NOMO-1 treated with DMSO at 0.1 percent for 48 hours (cell line): Measurements from ENCODE around the gene PRELID3B.
A peak's percentile ranks its signal among the peaks of the same experiment; 100 is the strongest.

ENCODE experiments used
- DNase-seq: peaks from one replicate; lab custom pipeline; 2025; ENCODE audit not compliant: unreplicated experiment; lab: John Stamatoyannopoulos, UW

Gene PRELID3B

DNA sequence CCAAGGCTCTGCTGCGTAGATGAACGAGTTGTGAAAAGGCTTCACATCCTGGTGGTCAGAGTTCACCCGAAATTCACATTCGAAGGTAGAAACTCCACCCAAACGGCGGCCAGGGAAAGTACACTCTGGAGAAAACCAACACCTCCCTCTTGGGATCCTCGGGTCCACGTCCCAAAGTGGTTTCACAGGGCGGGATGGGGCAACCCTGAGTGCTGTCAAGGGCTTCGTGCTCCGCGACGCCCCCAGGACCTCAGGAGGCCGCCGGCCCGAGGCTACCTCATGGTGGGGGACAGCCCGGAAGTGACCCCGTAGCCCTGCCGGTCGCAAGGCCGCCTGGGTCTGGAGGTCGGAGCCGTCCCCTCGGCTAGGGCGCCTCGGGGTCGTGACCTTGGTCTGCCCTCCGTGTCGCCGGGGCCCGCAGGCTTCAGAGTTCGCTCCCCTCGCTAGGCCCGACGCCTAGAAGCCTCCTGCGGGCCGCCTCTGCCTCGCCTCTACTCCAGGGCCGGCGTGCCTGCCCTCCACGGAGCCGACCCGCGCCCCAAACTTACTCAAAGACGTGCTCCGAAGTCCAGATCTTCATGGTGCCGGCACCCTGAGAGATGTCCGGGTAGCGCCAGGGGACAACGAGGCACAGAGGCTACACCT is at the start of gene PRELID3B:
Gene PRELID3B, minus strand, starts transcription at position 636 of the 645 bp plus-strand sequence. Its CDS starts 56 bp downstream, at position 580.
- DNase-seq: peak; percentile 49

DNA sequence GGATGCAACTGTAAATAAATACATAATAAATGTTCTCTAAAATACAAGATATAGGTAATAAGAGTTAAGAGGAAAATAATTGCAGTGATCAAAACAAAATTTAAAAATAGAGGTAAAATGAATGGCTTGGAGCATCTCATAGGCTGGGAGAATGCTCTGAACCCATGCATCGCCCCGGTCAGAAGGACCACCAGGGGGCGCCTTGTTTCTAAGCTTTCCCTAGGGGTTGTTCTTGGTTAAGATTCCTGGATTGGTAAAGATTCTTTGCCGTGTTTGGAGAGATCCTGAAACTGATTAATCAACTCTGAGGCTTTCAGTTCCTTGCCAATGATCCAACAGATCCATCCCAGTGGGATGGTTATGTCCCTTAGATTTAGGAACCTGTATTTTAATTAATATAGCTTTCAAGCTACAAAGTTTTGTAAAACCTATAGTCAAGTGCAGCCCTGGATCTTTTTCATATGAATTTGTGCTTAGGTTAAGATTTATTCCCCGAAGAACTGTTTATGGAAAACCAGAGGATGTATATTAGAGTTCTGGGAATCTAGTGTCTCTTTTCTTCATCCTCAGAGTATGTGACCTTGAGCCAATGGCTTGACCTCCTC is 45.3 kb upstream of the PRELID3B start:
- peak; percentile 55 for DNase-seq

DNA sequence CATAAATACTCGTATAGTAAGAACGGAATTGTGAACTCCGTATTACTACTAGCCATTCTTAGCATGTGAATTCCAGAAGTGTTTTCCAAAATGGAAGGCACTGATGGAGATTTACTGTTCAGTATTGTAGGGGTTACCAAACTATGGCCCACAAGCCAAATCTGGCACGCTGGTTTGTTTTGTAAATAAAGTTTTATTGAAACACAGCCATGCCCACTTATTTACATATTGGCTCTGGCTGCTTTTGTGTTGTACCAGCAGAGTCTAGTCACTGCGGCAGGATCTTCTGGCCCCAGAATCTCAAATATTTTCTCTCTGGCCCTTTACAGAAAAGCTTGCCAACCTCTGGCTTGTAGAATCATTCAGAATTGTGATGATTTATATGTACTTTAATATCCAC is 44.3 kb upstream of the PRELID3B start:
- no peak for DNase-seq

DNA sequence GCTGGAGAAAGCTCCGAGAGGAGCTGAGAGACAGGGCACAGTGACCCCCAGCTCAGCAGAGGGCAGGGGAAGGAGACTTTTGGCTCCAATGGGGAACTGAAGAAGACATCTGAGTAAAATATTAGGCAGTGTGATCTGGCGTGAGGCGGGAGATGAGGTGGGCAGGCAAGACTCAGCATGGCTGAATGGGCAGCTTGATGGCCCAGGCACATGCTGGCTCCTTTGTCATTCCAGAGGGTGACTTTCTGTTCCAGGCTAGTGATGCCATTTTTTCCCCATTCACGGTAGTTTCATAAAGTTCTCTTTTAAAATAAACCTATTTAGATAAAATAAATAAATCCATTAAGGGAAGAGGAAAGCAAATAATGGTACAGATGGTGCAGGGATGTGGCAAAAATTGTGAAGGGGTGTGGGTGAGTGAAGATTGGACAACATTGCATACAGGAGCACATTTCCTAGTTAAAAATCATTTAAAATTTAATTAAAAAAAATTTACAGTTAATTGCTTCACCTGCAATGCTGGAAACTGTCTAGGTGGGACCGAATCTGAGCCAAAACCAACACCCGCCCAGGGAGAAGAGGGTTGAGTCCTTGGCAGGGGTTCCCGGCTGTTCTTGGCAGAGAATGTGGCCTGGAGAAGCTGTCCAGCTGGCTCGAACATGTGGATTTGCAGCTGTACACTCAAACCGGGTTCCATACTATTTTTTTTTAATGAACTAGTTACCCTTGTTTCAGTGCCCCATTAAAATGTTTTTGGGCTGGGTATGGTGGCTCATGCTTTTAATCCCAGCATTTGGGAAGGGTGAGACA is 41.7 kb upstream of the PRELID3B start:
- no peak for DNase-seq

DNA sequence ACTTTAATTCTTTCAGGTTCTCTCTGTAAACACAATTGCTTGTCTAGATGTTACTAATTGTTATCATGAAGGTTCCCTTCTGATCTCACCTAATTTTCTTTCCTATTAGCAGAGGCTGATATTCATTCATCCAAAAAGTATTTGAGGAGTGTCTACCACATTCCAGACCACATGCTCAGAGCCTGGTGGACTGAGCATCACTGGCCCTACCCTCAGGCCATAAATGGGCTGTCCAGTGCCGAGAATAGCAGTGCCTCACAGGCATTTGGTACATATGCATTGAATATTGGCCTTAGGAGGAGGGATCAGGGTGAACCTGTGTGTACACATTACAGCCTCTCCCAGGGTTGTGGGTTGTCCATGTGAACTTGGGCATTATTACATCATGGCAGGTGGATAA is 40.4 kb upstream of the PRELID3B start:
- no peak for DNase-seq

DNA sequence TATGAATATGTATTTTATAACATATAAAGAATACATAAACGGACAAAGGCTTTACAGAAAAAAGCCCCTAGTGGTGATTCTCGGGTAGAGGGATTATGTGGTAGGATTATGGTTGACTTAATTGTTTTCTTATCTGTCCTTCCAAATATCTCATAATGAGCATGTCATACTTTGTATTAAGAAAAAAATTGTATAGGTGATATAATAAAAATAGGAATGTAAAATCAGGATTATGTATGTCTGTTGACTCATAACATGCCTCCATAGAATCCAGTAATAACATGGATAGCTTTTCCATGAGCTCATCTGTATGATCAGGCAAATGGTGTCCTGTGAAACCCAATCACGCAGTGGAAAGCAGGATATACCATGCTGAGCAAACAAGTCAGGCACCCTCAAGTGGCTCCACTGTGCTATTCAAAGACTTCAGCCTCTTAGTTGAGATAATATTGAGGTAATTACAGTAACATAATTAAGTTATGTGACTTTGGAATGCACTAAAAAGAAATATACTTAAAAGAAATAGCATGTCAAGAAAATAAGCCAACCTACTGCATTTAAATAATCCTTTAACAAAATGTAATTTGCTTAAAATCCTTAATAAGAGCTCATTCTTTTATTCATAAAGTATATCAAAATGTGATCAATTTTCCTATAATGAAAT is 39.6 kb upstream of the PRELID3B start:
- DNase-seq: no peak

DNA sequence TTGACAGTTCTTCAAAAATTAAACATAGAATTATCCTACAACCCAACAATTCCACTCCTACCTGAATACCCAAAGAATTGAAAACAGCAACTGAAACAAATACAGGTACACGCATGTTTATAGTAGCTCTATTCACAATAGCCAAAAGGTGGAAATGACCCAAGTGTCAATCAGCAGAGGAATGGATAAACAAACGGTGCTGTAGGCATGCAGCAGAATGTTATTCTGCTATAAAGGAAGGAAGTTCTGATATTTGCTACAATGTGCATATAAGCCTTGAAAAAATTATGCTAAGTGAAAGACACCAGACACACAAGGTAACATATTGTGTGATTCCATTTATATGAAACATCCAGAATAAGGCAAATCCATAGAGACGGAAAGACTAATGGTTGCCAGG is 38.5 kb upstream of the PRELID3B start:
- DNase-seq: no peak

DNA sequence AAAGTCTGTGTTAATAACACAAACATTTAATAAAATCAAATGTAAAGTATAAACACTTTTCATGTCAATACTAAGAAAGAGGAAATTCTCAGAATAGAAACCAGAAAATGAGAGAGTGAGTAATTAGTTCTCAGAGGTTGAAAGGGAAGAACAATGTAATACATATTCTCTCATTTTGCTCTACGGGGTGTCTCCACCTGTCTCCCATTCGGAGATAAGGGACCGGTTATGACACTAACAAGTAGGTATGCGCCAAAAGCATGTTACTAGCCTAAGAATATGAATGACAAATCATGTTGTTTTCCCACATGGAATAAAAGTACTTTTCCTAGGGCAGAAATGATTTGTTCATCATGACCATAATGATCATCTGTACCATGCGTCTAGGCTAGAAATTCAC is 35.6 kb upstream of the PRELID3B start:
- DNase-seq: peak; percentile 38

DNA sequence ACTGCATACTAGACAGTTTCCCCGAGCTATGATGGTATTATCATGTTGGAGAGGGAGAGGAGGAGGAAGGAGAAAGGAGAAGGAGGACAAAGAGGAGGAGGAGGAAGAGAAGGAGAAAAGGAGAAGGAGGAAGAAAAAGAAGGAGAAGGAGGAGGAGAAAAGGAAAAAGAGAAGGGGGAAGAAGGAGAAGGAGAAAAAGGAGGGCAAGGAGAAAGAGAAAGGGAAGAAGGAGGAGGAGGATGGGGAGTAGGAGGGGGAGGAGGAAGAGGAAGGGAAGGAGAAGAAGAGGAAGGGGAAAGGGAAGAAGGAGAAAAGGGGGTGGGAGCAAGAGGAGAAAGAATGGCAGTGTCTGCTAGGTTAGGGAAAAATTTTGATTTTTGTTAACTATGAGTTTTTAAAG is 35.1 kb upstream of the PRELID3B start:
- no peak for DNase-seq

DNA sequence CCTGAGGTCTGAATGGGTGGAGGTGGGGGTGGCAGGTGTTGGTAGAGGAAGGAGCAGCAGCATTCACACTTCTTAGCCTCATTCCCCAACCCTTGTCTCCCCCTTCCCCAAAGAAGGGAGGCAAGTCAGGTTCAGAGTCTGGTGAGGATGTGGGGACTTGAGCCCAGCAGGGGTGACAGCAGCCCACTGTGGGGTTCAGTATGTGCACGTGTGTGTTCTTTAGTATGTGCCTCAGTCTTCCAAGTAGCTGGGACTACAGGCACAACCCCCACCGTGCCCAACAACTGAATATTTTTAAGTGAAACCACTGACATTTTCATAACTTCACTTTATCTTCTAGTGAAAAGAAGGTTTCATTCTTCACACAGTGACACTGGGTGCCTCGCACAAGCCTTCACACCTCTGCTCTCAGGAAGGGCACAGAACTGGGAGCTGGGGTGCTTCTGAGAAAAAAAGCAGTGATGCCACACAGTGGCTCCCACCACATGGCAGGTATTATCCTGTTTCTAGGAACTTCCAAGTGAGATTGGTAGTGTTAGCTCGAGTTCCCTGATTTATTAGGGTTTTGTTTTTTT is 33.4 kb upstream of the PRELID3B start:
- no peak for DNase-seq

DNA sequence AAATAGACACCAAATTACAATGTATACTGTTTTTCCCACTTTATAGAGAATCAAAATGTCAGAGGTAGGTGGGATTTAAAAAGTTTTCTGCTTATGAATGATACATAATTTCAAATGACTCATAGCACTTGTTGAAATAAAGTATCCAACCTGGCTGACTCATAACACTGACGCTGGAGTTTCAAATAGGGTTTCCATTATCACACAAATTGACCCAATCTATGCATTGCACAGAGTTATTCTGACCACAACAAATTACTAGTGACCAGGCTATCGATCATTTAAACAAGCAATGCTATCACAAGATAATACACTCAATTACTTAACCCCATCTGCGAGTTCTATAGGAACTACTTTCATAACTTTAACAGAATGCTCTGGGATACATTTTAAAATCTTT is 31.9 kb upstream of the PRELID3B start:
- no peak for DNase-seq

DNA sequence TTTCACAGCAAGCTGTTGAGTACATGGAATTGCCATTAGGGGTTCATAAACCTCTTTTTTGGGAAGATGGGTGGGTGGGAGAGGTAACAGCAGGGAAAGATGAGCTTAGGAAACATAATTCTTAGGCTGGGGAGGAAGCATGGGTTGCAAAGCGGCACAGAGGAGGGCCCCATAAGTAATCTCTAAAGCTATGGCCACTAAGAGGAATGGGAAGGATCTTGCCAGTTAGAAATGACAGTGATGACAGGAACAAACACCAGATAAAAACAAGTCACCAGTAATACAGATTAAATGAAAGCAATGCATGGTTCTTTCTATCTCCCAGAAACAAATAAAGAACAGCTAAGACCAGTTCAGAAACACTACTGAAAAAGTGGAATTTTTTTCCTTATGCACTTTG is 31.0 kb upstream of the PRELID3B start:
- no peak for DNase-seq

DNA sequence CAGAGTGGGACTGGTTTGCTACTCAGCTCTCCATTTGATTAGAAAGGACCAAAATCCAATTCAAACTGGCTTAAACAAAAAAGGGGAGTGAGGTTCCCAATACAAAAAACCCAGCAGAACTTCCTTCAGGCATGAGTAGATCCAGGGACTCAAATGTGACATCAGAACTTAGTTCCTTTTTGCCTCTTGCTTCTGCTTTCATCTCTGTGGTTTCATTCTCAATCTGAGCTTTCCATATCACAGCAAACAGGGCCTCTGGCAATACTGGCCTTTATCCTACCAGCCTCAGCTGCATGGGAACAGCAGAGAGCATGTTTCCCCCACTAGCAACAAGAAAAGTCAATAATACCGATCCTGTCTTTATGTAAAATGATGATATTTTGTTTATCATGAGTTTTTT is 28.6 kb upstream of the PRELID3B start:
- peak; percentile 32 for DNase-seq

DNA sequence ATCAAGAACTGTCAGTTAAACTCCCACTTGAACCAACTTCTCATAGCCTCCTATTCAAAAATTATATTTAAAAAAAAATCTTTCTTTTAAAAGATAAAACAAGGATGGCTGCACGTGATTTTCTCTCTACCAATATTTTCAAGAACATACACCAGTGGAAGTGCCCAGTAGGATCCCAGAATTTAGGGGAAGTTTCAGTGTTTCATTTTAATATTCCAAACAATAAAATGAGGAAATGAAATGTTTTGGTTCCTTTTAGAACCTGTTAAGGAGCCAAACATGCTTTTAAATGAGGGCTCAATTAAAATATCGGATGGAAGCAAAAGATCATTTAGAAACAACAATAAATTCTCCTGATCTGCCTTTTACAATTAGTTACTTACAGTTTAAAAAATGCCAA is 26.4 kb upstream of the PRELID3B start:
- no peak for DNase-seq

DNA sequence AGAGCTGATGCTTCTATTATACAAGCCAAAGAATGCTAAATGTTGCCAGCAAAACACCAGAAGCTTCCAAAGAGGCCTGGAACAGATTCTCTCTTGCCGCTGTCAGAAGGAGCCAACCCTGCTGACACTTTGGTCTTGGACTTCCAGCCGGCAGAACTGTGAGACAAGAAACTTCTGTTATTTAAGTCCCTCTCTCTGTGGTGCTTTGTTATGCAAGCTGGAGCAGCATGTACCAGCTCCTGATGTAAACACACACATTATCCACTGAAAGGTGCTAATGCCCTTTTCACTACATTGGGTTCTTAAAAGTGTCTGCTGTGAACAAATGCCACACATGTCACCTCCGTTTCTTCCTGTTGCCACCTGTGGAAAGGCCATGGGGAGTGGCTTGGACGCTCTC is 25.9 kb upstream of the PRELID3B start:
- DNase-seq: no peak

DNA sequence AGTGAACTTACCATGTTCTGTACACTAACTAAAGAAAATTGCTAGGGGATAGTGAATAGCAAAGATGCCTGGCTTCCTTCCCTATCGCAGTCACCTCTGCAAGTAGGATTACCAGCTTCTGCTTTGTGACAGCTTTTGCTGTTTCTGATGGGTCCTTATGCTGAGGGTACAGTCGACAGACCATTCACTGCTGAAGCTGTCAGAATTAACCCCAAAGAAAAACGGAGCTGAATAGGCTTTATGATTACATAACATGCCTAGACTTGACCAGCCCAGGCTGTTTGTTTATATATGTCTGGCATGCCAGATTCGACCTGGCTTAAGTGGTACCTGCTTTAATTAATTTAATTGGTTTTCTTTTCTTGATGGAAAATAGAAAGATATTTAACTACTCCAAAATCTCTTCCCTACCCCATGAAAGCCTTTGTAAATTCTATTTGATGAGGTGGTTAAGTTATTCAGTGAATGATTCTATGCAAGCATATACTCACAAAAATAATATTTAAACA is 21.7 kb upstream of the PRELID3B start:
- DNase-seq: no peak

DNA sequence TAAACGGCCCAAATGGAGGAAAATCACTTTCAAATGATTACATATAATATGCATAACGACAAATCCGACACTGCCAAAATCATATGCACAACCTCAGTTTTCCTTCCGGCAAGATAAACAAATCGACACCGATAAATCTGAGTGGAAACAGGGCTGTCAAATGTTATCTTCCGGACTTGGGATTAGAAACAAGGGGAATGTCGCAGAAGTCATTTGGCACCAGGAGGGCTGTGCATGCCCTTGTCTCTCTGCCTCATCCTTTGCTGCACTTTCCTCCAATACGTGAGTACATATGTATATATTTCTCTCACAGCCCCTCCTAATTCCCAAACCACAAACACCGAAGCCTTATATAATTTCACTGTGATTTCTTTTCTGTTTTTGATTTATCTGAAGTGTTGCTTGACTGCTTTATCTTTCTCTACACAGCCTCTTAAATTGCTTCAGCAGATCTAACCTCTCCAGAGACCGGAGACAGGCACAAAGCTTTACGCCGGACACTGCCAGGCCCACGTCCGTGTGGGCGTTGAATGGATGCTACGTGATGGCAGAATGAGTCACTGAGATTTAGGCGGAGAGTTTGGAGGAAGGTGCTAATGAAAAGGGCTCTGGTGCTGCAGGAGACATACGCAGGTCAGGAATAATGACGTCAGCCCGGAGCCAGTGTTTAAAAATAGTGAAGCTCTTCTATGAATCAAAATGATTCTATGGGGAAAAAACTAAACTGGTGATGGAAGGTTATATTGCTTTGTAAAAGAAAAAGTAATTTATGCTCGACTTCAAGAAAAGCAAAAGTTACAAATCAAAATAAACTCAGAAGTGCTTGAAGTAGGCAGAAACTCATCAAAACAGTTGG is 21.0 kb upstream of the PRELID3B start:
- DNase-seq: no peak

DNA sequence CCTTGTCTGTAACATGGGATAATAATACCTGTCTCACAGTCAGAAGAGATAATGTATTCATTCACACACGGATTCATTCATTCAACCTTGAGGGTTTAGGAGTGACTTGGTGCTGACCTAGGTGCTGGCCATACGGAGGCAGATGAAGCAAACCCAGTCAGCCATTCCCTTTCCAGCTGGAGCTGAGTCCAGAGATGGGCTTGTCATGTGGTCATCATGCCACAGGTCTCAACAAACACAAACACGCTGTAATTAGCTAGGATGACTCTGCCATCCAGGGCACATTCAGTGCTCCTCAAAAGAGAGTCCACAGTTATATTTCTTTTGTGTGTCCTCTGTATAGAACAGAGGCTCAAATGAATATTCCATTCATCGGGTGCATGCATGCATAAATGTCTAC is 19.5 kb upstream of the PRELID3B start:
- DNase-seq: no peak

DNA sequence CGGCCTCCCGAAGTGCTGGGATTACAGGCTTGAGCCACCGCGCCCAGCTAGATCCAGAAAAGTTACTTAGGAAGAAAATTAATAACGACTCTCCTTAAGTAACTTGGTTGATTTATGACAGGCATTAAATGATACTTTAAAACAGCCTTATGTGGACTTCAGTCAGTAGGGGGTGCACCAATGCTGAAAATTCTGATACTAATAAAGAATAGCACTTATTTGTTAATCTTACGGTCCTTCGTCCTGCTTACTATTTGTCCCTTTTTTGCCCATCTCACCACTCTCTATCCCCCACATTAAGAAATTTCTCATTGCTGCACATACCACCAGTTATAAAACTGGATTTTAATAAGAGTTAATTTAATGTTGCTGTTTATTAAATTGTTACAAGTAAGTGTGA is 12.7 kb upstream of the PRELID3B start:
- DNase-seq: peak; percentile 29

DNA sequence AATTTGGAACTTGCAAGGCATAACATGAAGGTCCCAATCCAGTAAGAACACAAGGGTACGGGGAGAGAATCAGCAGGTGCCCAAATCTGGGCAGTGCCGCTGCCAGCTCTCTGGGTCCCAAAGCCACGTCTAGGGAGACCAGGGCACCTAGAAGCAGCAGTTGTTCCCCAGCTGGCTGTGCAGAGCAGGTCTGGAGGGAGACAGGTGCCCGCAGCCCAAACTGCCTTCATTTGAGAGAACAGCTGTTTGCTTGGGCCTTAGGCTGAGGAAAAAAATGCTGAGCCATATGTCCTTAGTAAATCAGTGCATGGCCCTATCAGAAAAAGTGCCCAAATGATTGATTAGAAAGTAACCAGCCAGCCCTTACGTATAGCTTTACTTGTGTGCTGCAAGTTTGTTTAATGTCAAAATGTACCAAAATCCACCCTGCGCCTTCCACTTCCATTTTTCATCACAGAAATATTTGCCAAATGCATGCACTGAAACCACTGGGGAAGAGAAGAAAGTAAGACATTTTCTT is 9.1 kb upstream of the PRELID3B start:
- no peak for DNase-seq
